ENCODE data around the gene ZNF428. TPM values are rescaled to one million over a fixed set of nuclear protein-coding genes. Genes with fewer than 3 reads are reported as not detected.

ZNF428 gene
- total and polyA plus RNA-seq, 2 donors (not counting 1 experiment from before 2014, with no cell fraction given), result 17.2 to 43.9 TPM

DNA sequence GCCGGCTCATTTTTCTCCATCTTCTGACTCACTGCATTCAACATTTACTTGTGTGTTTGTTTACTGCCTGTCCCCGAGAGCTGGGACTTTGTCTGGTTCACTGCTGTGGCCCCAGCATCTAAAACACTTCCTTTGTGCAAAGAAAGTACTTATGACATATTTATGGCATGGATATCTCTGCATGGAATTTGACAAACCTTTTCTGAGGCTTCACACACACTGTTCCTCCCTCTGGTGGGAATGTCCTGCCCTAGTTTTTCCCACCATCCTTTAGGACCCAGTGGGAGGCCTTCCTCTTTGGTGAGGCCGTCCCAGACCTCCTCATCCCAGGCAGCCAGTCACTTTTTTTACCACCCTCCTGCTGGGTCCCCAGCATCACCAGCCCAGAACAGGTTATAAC lies 8.9 kb downstream of the ZNF428 start:
- Histone ChIP-seq H3K9me3 (ENCODE audit: control insufficient read depth, insufficient read depth, low read depth, low read length) (no peaks in the 10 kb centered on the region), H4K20me1 (ENCODE audit: control insufficient read depth, extremely low read depth, insufficient read depth, low read length) (no peaks in the 10 kb centered on the region), H2AFZ (ENCODE audit: low read length) (no peak overlapping the region), H3K4me1 (ENCODE audit: control insufficient read depth, extremely low read depth, insufficient read depth, low read length) (no peaks in the 10 kb centered on the region), H3K4me3 (replicated peaks in 1 of 4; ENCODE audit: control extremely low read depth in 1 of 4, insufficient read depth in 1 of 4, low read depth in 3 of 4, low read length in 4 of 4) (no peak overlapping the region), H3K27me3 (ENCODE audit: control insufficient read depth, insufficient read depth, low read length) (no peaks in the 10 kb centered on the region), H3K27ac (ENCODE audit: insufficient read depth, low read length) (no peak overlapping the region), H3K9ac (ENCODE audit: insufficient read depth, low read length) (no peak overlapping the region), H3K79me2 (ENCODE audit: control insufficient read depth, insufficient read depth, low read length) (peaks cover 2% of the 10 kb centered on the region), H3K4me2 (ENCODE audit: extremely low read depth, insufficient read depth, low read length) (no peak overlapping the region), H3K36me3 (ENCODE audit: control insufficient read depth, insufficient read depth, low read length) (peaks cover 9% of the 10 kb centered on the region)
- DNase-seq (ENCODE audit: low read depth in 2 of 2), result peak in 1 of 2 donors; percentile 9
- TF ChIP-seq, protein P1, sequence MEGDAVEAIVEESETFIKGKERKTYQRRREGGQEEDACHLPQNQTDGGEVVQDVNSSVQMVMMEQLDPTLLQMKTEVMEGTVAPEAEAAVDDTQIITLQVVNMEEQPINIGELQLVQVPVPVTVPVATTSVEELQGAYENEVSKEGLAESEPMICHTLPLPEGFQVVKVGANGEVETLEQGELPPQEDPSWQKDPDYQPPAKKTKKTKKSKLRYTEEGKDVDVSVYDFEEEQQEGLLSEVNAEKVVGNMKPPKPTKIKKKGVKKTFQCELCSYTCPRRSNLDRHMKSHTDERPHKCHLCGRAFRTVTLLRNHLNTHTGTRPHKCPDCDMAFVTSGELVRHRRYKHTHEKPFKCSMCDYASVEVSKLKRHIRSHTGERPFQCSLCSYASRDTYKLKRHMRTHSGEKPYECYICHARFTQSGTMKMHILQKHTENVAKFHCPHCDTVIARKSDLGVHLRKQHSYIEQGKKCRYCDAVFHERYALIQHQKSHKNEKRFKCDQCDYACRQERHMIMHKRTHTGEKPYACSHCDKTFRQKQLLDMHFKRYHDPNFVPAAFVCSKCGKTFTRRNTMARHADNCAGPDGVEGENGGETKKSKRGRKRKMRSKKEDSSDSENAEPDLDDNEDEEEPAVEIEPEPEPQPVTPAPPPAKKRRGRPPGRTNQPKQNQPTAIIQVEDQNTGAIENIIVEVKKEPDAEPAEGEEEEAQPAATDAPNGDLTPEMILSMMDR (conservative IDR thresholded peaks at IDR 0.05 in 1 of 2, IDR thresholded peaks at IDR 0.05 in 1 of 2; ENCODE audit: low read depth in 1 of 2, low read length in 2 of 2), result no peak
- TF ChIP-seq EZH2 (IDR thresholded peaks at IDR 0.05; ENCODE audit: low read length, missing control alignments), result no peak

DNA sequence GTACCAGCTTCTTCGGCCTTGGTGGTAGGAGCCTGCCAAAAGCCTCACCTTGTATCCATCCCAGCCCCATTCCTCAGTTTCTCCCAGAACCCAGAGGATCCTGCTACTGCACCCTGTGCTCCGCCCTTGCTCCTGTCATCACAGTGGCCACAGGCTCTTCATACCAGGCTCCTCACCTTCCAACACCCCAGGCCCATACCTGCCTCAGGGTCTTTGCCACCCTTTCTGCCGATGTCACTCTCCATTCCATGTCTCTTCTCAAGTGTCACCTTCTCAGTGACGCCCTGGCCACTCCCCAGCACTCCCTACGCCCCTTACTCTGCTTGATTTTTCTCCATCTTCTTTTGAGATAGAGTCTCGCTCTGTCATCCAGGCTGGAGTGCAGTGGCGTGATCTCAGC lies 9.6 kb downstream of the ZNF428 start:
- H3K9ac ChIP-seq (ENCODE audit: insufficient read depth, low read length), result no peak overlapping the region
- H3K4me1 ChIP-seq (ENCODE audit: control insufficient read depth, extremely low read depth, insufficient read depth, low read length), result no peaks in the 10 kb centered on the region
- no peak overlapping the region for H3K27ac ChIP-seq (ENCODE audit: insufficient read depth, low read length)
- no peak overlapping the region for H3K4me3 ChIP-seq (replicated peaks in 1 of 4; ENCODE audit: control extremely low read depth in 1 of 4, insufficient read depth in 1 of 4, low read depth in 3 of 4, low read length in 4 of 4)
- H3K9me3 ChIP-seq (ENCODE audit: control insufficient read depth, insufficient read depth, low read depth, low read length), result no peaks in the 10 kb centered on the region
- TF ChIP-seq, protein P1 (conservative IDR thresholded peaks at IDR 0.05 in 1 of 2, IDR thresholded peaks at IDR 0.05 in 1 of 2; ENCODE audit: low read depth in 1 of 2, low read length in 2 of 2), result no peak
- H3K36me3 ChIP-seq (ENCODE audit: control insufficient read depth, insufficient read depth, low read length), result peaks cover 9% of the 10 kb centered on the region
- H3K4me2 ChIP-seq (ENCODE audit: extremely low read depth, insufficient read depth, low read length), result no peak overlapping the region
- DNase-seq (ENCODE audit: low read depth in 2 of 2), result no peak
- H4K20me1 ChIP-seq (ENCODE audit: control insufficient read depth, extremely low read depth, insufficient read depth, low read length), result no peaks in the 10 kb centered on the region
- H3K27me3 ChIP-seq (ENCODE audit: control insufficient read depth, insufficient read depth, low read length), result no peaks in the 10 kb centered on the region
- no peak overlapping the region for H2AFZ ChIP-seq (ENCODE audit: low read length)
- H3K79me2 ChIP-seq (ENCODE audit: control insufficient read depth, insufficient read depth, low read length), result peaks cover 2% of the 10 kb centered on the region

DNA sequence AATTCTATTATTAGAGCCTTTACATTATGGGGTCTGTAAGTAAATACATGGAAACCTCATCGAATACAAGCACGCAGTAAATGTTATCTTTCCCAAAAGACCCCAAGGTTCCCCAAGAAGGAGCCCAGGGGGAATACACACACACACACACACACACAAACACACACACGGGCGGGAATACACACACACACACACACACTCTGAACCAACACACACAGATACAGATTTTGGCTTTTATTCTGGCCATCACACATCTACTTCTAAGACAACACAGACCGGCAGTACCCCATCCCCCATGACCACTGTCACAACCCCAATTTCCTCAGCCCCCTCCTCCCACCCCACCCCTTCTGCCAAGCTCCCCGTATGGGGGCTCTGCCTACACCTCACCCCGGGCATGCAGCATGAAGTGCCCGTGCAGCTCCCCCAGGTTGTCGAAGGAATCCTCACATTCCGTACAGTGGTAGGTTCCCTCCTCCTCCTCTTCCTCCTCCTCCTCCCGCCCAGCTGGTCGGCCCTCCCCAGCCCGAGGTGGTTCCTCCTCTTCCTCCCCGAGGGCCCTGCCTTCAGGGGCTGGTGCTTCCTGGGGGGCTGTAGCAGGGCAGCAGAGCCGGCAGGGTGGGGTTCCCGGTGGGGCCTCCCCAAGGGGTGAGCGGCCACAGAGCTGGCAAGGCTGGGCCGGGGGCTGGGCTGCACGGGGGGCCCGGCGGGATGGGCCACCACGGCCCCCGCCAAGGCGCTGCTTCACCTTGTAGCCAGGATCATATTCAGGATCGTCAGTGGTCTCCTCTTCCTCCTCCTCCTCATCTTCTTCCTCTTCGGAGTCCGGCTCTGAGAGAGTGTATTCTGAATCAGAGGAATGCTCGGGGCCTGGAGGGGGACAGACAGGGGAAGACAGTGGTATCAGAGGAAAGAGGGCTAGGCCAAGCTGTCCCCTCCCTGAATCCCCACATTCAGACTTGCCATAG lies 11.9 kb downstream of the ZNF428 start:
- H3K4me1 ChIP-seq (ENCODE audit: control insufficient read depth, extremely low read depth, insufficient read depth, low read length), result no peaks in the 10 kb centered on the region
- no peaks in the 10 kb centered on the region for H3K79me2 ChIP-seq (ENCODE audit: control insufficient read depth, insufficient read depth, low read length)
- H3K4me2 ChIP-seq (ENCODE audit: extremely low read depth, insufficient read depth, low read length), result no peak overlapping the region
- no peaks in the 10 kb centered on the region for H4K20me1 ChIP-seq (ENCODE audit: control insufficient read depth, extremely low read depth, insufficient read depth, low read length)
- H3K9ac ChIP-seq (ENCODE audit: insufficient read depth, low read length), result no peak overlapping the region
- TF ChIP-seq, protein P1 (conservative IDR thresholded peaks at IDR 0.05 in 1 of 2, IDR thresholded peaks at IDR 0.05 in 1 of 2; ENCODE audit: low read depth in 1 of 2, low read length in 2 of 2), result no peak
- TF ChIP-seq EZH2 (IDR thresholded peaks at IDR 0.05; ENCODE audit: low read length, missing control alignments), result no peak
- no peaks in the 10 kb centered on the region for H3K27me3 ChIP-seq (ENCODE audit: control insufficient read depth, insufficient read depth, low read length)
- H2AFZ ChIP-seq (ENCODE audit: low read length), result no peak overlapping the region
- H3K4me3 ChIP-seq (replicated peaks in 1 of 4; ENCODE audit: control extremely low read depth in 1 of 4, insufficient read depth in 1 of 4, low read depth in 3 of 4, low read length in 4 of 4), result no peak overlapping the region
- H3K36me3 ChIP-seq (ENCODE audit: control insufficient read depth, insufficient read depth, low read length), result peaks cover 6% of the 10 kb centered on the region
- no peaks in the 10 kb centered on the region for H3K9me3 ChIP-seq (ENCODE audit: control insufficient read depth, insufficient read depth, low read depth, low read length)
- H3K27ac ChIP-seq (ENCODE audit: insufficient read depth, low read length), result no peak overlapping the region
- no peak for DNase-seq (ENCODE audit: low read depth in 2 of 2)
